Muscle of arm (tissue), 12 donors: Measurements from ENCODE around the gene LRRFIP1. TPM values are rescaled to one million over a fixed set of nuclear protein-coding genes. Genes with fewer than 3 reads are reported as not detected.

Experiments used
- DNase-seq: peaks from one replicate; pipeline ENCODE4 v3.0.0-alpha.2; 2013
- polyA plus RNA-seq, 12 donors: library from polyadenylated mRNA; unstranded; fragments of 120-200 nt; gene quantifications; one replicate each; pipeline ENCODE4 v1.2.1, GENCODE V29; 2013; ENCODE audit not compliant: insufficient read length in 12 of 12

Gene LRRFIP1
- polyA plus RNA-seq, 12 donors, result 108 to 837 (median 163) TPM

DNA sequence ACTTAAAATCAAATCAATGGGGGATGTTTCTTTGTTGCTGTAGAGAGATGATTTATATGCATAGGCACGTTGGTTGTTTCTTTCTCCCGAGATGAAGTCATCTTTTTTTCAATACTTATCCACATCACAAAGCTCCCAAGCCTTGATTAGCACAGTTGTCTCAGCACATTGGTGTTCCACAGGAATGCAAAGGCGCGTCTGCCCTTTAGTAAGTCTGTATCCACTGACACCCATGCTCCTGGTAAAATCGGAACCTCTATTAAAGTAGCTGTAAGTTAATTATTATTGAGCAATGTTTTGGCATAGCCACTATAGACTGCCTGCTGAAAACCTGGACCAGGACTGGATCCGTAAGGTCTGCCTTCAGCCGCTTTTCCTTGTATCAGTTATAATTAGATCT is 93.6 kb downstream of the LRRFIP1 start:
- no peak for DNase-seq

DNA sequence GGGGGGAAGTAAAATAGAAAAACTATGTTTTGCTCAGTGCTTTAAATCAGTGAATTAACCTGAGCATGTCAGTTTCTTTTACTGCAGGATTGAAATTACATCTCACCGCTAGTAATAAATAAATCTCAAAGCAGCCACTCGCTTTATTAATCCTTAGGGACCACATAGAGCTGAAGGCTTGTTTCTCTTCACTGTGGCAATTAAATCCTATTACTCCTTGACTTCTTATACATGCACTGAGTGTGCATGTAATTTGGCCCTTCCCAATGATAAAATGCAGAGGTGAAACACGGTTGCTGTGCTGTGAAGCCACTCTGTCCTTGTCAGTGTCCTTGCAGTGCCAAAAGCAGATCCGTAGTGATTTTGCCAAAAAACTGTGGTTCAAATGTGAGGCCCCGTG is 94.1 kb downstream of the LRRFIP1 start:
- no peak for DNase-seq

DNA sequence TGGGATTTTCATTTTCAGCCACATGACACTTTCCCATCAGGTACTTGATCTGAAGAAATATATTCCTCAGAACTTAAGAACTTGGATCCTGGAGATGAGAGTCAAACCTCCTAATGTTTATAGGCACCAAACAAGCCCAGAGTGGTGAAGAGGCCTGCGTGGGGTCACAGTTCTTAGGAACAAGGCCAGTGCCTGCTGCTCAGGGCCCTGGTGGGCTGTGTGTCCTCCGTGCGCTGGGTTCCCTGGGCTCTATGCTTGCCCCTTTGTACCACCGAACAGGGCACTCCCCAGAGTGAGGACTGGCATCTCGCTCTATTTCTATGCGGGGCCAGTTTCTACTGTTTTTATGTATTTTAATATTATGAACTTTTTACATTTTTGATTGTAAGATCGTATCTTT is 95.2 kb downstream of the LRRFIP1 start:
- no peak for DNase-seq

DNA sequence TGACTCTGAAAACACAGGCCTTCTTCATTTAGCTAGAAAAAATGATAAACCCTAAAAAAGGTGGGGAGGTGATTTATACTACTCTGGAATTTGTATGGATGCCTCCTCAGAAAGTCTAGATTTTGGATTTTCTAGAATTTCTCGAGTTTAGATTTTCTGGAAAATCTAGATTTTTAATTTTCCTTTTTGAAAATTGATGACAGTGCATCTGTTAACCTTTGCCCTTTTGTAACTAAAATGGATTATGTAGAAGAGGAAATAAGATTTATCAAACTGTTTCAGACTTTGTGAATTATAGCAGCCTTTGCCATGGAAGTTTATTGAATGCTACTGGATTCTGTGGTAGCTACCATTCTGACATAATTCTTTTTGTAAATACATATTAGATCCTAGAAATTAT is 95.6 kb downstream of the LRRFIP1 start:
- no peak for DNase-seq

DNA sequence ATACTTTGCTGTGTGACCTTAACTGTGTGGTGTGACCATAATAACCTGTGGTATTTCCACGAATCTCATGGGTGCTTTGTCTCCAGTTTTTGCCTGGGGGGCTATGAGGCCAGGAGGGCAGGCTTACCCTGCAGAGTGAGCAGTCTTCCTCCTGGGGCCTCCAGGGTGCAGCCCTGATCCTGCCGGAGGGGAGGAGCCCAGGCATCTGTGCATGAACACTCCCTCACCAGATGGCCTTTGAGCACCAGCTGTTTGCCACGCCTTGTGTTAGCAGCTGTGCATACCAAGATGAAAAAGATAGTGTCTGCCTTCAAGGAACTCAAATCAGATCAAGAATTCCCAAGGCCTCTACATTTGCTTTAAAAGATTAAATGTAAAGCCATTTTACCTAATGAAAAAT is 96.2 kb downstream of the LRRFIP1 start:
- no peak for DNase-seq

DNA sequence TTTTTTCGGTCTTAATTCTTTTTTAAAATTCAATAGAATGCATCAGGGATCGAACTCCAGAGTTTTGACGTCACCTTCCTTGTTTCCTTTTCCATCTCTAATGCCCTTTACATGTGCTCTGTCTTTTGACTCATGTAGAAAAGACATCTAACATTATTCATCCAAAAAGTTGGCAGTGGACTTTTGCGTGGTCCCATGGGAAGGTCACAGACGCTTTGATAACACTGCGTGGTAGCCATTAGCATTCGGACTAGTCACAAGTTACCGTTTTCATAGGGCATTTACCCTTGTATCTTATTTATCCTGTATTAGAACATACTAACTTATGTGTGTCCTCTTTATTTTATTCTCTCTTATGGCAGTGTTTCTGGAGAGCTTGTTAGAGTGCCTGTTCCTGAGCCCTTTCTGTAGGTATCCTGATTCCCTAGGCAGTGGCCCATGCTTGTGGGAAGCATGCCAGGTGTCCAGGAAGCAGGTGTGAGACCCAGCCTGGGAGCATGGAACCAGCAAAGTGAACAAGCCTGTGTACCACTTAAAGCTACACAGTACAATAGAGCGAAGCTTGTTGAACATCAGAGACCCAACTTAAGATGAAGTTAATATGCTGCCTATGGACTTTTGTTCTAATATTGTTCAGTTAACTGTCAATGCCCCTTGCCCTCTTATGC is 97.6 kb downstream of the LRRFIP1 start:
- no peak for DNase-seq

DNA sequence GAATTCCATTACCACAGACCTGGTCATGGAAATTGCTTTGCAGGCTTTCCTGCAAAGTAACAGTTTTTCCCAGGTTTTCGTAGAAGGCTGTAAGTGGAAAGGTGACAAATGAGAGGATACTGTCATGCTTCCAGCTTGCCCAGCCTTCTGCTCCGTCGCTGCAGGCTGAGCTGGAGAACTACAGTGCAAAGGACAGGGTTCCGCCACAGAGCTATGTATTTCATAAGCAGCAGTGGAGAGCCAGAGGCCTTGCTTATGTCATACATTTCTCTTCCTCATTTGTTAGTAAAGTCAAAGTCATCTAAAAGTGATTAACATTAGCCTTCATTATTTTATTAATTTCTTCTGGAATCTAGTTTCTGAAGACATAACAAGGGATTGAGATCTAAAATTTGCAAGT is 98.3 kb downstream of the LRRFIP1 start:
- DNase-seq, result no peak

DNA sequence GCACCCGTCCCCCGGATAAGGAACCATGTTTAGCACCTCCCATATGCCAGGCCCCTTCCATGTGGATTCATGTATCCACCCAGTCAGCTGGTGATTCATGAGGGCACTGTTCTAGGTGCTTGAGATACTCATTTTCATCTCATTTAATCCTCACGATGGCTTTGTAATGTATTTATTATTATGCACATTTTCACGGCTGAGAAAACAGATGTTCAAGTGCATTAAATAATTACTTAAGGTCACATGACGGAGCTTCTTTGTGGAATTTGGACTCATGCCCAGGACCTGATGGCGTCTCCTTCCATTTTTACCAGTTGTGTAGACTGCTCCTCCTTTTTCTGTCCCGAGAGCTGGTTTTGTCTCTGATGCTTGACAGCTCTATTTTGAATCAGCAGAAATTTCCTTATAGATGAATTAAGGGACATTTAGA is 99.0 kb downstream of the LRRFIP1 start:
- DNase-seq, result peak; percentile 77

DNA sequence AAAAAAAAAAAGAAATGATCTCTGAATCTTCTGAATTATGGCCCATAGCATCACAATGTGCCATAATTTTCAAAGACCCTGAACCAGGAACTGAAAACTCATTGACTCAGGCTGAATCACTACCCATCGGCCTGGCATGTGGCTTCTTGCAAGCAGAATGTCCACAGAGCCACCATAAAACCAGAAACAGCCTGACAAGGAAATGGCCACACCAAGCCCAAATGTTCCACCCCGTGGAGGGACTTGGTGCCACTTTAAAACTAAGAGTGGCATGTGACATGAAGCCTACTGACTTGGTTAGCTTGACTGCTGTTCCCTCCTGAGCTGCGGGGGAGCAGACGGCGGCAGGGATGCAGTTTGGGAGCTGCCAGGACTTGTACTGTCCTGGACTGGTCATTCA is 100.0 kb downstream of the LRRFIP1 start:
- no peak for DNase-seq

DNA sequence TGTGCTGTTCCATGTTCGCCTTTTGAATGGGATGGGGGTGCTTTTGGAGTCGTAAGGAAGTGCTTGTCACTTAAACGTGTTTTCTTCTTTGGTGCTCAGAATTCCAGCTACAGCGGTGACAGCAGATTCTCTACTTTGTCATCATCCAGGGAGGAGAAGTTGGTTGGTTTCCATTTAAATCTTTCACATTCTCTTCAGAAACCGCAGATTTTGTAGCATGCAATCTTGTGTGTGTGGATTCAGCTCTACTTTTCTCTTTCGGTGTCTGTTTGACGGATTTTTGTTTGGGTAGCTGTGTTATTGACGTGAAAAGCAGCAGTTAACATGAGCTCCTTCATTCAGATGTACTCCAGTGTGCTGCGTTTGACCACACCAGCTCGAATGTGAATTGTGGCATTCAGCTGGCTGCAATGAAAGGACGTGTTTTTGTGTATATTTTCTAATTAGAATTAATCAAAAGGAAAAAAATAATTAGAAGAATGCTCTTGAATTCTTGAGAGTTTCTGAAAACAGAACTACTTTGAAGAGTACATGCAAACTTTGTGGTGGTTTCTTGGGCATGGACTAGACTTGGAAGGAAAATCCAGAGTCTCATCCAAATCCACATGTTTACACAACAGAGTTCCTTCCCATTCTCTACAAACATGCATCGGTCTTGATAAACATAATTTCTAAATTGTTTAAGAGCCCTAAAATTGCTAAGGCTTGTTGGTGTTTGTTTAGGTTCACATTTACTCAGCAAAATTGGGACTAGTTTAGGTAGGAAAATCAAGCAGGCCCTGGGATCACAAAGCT is 102.5 kb downstream of the LRRFIP1 start:
- no peak for DNase-seq

DNA sequence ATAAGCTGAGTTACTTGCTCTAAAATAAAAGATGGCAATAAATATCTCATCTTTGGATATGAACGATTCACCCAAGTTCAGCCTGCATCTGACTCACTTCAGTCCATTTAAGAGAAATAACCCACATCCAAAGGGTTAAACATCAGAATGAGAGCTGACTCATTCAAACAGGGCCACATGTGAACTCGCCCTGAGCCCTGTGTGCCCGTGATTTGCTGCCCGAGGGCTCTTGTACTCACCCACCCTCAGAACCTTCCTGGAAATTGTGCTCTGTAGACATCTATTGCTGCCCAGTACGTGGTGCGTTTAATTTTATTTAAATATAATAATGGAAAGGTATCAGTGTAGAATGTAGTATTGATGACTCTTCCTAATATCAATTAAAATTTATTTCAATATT is 104.3 kb downstream of the LRRFIP1 start:
- DNase-seq, result no peak

DNA sequence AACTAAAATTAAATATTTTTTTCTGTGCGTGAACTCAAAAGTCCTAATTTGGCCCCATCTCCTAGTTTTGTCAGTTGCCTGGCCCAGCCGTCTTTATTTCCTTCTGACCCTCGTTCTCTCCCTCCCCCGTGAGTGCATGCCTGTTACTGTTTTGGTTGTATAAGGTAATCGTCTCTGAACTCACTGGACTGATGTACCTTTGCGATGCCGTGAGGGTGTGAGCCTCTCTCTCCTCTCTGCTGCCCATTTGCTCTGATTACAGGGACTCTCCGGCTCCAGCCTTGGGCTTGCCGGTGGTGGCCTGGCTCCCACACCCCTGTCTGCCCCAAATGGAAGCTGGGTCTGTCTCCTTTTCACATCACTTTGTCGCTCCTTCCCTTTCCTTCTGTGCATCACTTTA is 104.7 kb downstream of the LRRFIP1 start:
- no peak for DNase-seq

DNA sequence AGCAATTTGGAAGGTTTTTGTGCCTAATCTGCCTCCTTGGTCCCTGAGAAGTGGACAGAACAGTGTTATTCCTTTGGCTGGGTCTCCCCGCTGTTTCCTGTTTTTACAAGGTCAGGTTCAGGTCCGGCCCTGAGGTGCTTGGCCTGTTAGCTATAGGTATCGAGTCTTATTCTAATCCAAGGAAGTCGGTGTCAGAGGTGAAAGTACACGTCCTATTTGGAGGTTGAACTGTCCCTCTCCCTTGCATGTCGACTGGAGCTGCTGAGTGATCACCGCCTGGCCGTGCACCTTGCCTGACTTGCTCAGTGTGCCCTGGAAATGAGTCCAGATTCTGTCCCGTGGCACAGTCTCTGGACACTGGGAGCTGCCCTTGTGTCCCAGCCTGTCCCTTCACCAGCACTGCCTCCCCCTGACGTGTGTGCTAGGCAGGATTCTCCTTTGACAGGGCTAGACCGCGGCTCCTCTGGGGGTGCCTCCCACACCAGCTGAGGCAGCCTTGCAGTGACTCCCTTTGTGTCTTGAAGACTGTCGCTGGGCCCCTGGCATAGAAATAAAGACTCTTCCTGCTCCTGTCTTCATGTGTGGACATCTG is 105.5 kb downstream of the LRRFIP1 start:
- no peak for DNase-seq

DNA sequence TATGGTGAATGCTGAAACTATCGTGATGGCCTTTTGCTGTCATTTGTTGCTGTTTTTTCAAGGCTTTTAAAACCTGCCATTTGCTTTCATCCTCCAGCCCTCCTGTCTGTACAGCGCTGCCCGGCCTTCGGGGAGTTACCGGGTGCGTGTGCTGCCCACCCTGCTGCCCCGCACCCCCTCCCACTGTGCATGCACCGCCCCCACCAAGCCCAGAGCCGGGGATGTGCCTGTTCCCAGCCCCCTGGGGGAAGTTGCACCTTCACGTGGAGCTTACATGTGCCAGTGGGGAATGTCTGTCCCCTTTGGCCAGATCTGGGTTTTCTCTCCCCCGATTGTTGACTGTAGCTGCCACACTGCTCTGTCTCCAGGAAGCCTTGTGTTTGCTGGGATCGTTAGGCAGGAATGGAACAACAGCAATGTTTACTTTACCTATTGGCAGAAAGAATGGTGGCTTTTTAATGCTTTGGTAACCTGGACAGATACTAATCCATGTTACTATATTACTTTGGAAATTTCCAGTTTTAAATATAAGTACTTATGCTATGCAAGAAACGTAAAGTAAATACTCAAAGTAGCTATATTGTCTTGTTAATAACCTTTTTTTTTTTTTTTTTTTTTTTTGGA is 106.4 kb downstream of the LRRFIP1 start:
- DNase-seq, result no peak

DNA sequence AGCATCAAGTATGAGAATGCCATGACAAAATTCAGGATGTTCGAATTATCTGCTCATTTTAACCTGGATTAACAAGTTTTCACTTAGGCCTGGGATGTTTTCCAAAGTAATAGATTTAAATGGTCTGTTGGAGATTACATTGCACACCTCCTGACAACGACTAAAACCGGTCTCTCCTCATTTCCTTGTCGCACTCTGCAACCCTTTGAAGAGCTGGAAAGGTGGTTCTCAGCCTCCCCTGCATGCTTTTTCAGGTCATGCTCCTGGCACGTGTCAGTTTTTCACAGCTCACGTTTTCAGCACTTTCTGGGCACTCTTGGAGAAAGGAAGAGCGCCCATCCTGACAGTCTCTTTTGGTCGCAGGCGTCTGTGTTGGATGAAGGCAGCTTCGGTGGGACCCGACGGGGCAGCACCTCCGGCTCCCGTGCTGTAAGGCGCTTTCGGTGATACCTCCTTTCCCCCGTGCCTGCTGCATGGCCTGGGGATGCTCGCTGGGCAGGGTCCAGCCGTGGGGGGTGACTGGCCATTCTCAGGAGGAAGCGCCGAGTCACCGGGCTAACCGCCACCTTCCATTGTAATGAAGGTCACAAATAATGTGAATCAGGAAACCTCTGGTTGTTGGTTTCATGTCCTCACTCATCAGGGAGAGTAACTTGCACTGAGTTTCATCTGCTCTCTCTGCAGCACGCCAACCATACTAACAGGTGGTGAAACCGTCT is 107.7 kb downstream of the LRRFIP1 start:
- no peak for DNase-seq

DNA sequence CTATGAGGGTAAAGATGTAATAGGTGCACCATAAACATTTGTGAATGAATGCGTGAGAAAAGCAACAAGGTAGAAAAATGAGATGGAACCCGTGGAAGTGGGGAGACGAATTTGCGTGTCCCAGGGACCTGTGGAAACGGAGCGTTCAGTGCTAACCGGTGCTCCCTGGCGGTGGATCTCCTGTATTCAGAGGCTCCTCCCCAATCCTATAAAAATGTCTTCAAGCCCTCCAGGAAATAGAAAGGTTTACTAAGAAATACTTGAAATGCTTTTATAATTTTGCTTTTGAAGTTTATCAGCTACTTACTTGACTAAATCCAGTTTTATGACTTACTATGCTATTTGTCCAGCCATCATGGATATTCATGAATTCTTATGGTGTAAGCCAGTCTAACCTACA is 108.4 kb downstream of the LRRFIP1 start:
- DNase-seq, result no peak

DNA sequence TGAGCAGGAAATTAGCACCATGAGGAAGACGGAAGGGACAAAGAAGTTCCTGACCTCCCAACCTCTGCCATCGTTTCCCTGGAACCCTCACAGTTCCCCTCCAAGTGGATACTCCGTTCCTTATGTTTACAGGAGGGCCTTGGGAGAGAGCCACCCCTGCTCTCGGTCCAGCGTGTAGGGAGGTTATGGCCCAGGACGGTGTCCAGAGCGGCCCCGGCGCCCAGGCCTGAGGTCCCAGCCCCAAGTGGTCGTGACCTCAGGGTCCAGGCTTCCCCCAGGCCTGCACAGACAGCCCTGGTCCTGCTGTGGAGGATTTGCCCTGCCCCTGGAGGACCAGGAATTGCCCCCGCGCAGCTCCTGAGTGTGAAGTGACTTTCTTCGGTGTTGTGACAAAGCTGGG is 109.4 kb downstream of the LRRFIP1 start:
- DNase-seq, result no peak

DNA sequence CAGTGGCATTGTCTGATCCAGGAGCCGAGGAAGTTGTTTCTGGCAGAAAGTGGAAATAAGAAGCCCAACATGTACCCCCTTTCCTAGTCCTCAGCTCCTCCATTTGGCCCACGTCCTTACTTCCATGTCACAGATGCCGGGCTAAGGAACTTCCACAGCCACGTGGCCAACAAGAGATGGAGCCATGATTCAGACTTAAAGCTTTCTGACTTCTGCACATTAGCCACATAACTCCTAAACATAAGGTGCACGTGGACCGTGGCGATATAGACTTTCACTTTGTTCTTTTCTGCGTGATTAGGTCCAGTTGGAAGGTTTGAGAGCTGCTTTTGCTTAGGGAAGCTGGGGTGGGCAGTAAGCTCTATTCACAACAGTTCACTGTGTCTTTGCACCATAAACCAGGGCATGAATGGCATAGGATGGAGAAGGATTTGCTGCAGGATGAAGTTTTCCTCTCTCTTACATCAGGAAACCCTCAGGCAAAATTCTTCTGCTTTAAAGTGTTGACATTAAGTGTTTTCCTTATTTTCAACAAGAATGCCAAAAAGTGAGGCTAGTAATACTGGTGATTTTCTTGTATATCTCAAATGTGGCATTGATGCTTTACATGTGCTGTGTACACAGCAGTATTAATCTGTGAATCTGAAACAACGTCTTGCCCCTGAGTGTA is 109.9 kb downstream of the LRRFIP1 start:
- no peak for DNase-seq

DNA sequence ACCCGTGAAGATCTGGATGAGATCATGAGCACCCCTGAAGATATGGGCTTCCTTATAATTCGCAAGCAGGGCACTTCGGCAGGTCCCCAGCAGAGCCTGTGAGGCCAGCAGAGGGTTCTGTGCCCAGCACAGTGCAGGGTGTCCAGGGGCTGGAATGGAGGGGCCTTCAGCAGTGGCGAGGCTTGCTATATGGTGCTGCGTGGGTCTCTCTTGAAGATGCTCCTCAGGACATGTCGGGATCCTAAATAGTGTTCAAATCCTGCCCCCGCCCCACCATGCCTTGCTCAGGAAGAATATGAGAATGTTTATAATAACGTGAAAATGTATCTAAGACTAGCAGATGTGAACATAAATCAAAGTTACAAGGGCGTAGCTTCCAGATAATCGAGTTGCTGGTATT is 110.9 kb downstream of the LRRFIP1 start:
- no peak for DNase-seq

DNA sequence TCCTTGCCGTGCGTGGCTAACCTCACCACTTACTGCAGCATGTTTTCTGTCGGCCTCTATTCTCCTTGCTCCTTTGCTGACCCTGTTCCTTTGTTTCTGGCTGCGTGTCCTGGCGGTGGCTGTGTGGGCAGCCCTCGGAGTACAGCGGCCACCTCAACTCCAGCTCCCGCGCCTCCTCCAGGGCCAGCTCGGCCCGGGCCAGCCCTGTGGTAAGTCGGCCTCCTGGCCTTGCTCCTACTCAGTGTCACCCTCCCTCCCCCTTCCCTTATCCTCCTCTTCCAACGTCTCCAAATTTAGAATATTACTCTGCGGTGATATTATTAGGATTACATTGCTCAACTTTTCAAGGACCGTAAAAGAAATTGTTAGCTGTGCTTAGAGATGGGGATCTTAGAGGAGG is 111.7 kb downstream of the LRRFIP1 start:
- DNase-seq, result no peak

DNA sequence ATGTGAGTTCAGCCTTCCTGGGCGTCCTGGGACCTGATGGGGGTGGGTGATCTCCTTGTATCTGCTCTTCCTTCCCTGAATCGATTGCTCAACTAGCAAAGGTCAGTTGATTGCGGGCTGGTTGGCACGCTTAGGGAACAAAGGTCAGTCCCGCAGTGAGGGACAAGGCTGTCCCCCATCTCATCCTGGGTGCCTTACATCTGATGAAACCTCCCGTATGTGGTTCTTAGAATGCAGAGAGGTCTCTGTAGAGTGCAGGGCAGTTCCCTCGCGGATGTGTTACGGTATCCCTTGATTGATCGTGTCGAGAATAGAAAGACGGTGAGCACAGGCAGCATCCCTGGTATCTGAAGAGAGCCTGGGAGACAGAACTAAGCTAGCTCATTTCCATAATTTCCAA is 114.8 kb downstream of the LRRFIP1 start:
- no peak for DNase-seq

DNA sequence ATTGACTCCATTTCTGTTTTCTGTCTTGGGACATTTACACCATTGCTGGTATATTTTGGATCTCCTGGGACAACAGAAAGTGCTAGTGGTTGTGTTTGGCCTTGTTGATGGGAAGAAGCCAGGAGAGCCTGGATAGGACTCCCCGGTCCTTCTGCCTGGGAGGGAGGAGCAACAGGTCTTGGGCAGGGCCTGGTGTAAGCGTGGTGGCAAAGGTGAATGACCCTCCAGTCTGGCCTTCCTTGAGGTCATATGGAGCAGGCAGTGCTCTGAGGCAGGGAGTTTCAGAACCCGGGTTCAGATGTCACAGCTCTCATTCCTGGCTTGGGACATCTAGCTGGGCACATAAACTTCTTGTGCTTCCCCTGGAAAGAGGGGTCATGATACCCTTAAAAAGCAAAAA is 115.2 kb downstream of the LRRFIP1 start:
- no peak for DNase-seq
